NCI-H1694 treated with DMSO at 0.1 percent for 48 hours (cell line): ENCODE data around the gene NOTCH2.

Source experiments
- DNase-seq: peaks from one replicate; lab custom pipeline; 2025; lab: John Stamatoyannopoulos, UW

Gene NOTCH2

GRCh38 chr1:119906927-119907652, 162.4 kb downstream of the NOTCH2 start:
- DNase-seq = no peak

DNA sequence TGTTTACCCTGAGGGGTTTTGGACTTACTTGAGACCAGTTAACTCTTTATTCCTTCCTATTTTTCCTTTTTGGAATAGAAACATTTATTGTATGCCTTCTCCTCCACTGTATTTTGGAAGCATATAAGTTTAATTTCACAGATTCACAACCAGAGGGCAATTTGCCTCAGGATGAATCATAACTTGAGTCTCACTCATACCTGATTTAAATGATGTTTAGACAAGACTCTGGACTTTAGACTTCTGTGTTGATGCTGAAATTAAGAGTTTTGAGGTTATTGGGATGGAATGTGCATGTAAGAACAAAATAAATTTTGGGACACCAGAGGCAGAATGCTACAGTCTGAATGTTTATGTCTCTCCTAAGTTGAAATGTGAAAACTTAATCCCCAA, 166.0 kb downstream of the NOTCH2 start:
- no peak for DNase-seq

DNA sequence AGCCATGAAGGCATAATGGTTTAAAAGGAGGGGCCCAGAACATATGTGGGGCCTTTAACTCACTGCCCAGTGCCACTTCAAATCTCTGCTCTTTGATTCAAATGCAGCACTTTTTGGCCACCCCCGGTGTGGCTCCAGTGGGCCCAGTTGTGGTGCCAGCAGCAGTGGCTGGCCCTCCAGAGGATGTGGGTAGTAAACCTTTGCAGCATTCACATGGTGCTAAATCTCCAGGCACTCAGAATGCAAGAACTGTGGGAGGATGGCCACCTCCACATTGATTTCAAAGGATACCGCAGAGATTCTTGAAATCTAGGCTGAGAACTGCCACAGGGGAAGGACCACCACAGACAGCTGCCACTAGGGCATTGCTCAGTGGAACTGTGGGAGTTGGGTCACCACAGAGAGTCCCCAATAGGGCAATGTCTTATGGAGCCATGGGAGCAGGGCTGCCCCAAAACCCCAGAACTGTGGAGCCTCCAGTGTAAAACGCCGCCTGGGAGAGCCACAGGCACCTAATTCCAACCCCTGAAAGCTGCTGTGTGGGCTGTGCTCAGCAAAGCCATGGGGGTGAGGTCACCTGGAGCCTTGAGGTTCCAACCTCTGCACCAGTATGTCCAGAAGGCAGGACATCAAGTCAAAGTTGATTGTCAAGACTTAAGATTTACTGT, 166.6 kb downstream of the NOTCH2 start:
- no peak for DNase-seq

DNA sequence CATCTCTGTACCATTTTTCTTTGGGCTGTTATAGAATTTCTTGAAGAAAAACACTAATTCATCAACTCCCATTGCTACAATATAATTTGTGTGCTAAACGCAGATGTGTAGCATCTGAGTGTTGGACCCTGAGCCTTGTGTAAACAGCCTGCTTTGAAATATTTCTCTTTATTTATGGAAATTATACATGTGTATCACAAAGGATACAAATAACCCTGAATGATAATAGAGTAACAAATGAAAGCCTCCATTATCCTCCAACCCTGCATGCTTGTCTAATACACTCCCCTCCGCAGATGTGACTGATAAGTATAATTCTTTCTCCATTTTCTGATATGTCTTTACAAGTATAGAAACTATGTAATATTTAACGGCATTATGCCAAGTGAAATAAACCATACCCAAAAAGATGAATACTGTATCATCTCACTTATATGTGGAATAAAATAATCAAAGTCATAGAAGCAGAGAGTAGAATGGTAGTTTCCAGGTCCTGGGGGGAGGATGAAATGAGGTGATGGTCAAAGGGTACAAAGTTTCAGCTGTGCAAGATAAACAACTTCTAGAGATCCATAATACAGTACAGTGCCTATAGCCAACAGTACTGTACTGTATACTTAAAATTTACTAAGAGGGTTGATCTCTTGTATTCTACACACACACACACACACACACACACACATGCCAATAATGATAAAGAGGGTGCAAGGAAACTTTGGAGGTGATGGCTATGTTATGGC, 170.3 kb downstream of the NOTCH2 start:
- DNase-seq = no peak

GRCh38 chr1:119898530-119898929, 170.9 kb downstream of the NOTCH2 start:
- DNase-seq = no peak

GRCh38 chr1:119896303-119896702, 173.2 kb downstream of the NOTCH2 start, which contains the start of gene ADAM30:
Gene ADAM30, minus strand, starts transcription at chr1:119896515. Its CDS starts 179 bp downstream, at chr1:119896336.
- no peak for DNase-seq

DNA sequence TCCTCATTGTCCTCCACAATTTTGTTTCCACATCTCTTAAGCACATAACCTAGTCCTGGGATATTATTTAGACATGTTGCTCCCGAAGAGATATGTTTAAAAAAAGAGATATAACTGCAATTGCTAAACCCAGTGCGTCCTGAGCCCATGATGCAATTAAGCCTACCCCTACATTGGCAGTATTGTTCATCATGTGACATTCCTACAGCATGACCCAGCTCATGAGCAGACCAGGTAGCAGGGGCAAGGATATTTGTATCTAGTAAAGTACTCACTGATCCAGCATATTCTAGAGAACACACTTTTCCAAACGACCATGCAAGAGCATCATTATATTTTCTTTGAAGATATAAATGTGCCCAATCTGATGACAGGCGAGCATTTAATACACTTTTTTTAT, 174.4 kb downstream of the NOTCH2 start:
- DNase-seq = no peak

DNA sequence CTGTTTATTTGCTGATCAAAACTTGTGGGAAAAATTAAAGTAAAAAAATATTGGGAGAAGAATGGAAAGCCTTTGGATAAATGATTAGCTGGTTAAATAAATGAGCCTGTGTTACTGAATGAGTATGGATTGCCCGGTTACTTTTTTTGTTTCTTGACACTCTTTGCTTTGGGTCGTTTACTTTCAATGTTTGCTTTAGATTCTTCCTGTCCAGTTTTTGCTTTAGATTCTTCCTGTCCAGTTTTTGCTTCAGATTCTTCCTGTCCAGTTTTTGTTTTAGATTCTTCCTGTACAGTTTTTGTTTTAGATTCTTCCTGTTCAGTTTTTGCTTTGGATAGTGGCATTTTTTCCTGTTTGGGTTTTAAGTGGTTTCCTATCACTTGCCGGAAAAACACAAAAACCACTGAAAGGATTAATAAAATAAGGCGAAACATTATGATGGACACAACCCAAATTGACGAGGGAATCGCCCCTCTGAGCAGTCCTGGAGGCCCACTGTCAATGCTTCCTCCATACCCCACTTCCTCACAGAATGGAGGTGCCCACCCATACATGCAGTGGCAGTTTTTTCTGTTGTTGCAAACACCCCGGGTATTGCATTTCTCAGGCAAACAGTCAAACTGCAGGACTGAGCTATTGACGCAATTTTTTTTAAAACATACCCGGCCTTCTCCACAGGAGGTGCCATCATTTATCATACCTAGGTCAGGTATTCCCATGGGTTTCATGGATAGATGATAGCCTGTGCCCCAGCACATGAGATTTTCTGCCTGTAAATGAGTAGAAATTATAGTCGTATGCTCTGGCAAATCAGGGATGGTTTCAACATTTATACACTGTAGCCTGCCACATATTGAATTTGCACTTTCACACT, 175.4 kb downstream of the NOTCH2 start:
- DNase-seq = no peak

GRCh38 chr1:119893238-119893791, 176.1 kb downstream of the NOTCH2 start:
- no peak for DNase-seq

GRCh38 chr1:119891386-119891785, 178.1 kb downstream of the NOTCH2 start:
- DNase-seq = no peak

GRCh38 chr1:119888476-119888875, 181.0 kb downstream of the NOTCH2 start:
- DNase-seq = no peak

DNA sequence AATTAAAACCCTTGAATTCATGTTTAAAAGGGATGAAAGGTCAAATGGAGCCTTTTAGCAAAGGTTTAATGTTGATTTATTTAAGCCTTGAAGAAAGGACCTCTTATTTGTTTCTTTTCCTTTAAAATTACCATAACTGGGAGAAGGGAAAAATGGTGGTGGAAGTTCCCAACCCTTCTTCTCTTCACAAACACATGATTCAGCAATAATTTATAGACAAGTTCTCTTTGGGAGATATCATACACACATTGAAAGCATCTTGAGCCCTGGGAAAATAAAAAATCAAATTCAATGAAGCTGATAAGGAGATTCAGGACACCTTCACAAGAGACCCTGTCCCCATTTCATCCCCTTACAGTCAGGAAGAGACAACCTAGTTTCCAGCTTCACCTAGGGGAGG, 182.0 kb downstream of the NOTCH2 start:
- no peak for DNase-seq

DNA sequence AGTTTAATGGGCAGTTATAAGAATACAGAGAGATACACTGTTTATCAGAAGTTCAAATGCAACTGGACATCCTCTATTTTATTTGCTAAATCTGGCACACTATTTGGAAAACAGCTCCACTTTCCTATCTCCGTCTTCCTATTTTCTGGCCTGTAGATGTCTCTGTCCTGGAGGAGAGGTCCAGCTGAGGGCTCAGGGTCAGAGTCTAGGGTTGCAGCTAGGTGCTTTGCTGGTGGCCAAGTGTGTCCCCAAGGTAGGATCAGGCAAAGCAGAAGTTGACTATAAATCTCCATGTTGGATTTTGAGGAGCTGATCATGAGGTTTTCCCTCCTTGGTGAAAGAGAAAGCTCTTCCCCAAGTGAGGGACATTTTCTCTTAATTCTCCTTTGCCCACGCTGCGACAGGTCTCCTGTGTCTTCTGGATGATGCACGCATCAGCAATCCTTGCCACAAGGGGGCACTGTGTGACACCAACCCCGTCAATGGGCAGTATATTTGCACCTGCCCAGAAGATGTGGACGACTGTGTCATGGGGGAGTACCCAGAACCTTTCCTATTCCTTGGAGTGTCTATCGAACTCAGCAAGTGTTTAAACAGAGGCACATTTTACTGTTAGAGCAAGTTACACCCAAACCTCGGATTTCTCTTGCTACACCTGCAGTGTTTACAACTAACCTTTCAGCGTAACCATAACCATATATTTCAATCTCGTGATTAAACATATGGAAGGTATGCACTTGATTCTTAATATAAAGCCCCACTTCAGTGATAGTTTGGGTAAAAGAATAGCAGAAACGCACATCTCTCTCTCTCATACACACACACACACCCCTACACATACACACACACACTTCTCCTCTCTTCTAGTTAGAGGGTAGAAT, 183.3 kb downstream of the NOTCH2 start:
- DNase-seq = no peak

DNA sequence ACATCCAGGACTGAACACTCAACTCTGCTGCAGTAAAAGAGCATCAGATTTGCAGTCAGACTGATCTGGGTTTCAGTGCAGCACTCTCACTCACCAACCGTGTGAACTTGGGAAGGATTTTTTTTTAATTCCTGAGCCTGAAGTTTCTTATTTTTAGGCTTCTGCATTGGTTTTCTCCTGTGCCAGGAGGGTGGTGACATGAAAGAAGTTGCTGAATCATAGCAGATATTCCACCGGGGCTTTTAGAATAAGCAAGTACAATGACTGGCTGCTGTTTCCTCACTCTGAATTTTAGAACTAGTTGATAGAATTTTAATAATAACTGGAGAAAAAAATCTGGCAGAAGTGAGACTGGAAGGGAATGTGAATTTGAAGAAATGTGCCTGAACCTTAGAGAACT, 184.8 kb downstream of the NOTCH2 start:
- no peak for DNase-seq

DNA sequence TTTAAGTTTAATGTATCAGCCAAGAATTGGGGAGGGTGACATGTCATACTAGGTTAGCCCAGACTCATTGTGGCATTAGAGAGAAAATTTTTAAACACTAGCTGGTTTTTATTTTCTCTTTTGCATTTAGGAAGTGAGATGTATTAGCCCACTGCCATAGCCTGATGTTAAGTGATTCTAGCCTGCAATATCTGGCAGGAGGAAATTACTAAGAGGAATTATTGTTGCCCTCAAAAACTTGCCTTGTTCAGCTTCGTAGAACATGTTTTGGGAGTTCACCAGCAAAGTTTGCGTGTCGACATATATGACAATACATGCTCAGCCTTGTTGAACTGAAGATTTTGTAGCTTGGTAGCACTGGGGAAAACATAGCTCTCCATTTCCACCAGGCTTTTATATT, 185.6 kb downstream of the NOTCH2 start:
- no peak for DNase-seq

DNA sequence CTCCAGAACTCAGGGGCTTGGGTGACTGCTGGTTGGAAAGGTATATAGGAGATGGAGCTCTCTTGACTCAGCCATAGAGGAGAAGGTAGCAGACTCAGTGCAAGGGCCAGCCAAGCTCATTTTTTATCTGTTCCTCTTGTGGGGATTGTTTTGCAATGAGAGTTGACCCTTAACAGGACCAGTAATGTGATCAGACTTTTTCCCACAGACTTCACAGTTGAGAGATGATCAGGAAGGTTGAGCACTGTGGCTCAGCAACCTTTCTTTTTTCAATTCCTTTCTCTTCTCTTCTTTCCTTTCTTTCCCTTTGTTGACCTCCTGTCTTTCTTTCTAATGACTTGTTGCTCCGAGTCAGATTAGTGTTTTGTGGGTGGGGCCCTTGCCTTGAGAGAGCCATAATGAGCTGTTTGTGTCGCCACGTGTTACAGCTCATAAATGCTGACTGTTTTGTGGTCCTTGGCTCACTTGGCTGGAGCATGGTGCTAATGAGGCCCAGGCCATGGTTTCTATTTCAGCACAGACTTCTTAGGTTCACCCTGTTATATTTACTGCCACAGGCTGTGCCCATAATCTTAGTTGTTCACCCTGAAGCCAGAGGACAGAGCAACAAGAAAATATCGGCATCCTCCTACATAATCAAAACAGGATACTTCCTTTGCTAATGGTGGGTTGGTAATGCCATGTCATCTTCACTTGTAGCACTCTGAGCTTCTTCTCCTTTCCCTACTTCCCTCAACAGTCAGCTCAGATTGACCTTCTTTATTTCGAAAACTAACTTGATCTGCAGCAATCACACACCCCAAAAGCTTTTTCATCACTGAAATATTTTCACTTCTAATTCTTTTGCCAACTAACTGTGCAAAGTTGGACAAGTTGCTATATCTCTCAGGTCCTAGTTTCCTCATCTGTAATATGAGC, 187.1 kb downstream of the NOTCH2 start:
- DNase-seq = no peak

- DNase-seq = no peak
Measured at GRCh38 chr1:119879510-119880434, 189.7 kb downstream of the NOTCH2 start.

GRCh38 chr1:119878171-119878570, 191.3 kb downstream of the NOTCH2 start:
- DNase-seq = peak; percentile 73
